GM12865 (cell line): ENCODE measurements around the gene SLC22A5.

Source experiments
- DNase-seq: peaks from one replicate; pipeline ENCODE4 v3.0.0; 2010; ENCODE audit warnings: low read depth
- H3K4me3 ChIP-seq: 2 replicates; pipeline ENCODE4 v1.5.1; 2011; ENCODE audit warnings: mild to moderate bottlenecking, low read depth, low read length, control low read depth
- TF ChIP-seq, protein P1 (sequence below): IDR thresholded peaks from 2 replicates; pipeline ENCODE4 v1.5.1; 2011; ENCODE audit warnings: low read length, control low read depth, low read depth, inconsistent platforms; ENCODE audit not compliant: insufficient read depth; ENCODE audit errors: missing control alignments

Gene SLC22A5

DNA sequence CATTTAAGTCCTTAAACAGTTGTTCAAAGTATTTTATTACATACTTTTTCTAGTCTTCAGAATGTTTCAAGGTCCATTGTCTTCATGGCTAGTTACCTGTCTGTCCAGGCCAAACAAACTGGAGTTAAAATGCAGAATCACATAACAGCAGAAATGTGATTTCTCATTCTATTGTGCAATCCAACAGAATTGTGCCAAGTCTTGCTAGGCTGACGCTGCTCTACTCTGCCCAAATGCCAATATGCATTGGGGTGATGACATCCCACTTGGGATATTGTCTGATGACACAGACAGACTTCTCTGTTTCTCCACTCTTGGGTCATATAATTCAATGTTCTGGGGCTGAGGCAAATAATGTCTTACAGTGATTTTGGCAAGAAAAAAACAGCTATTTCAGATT lies 5.2 kb upstream of the SLC22A5 start:
- TF ChIP-seq, protein P1, sequence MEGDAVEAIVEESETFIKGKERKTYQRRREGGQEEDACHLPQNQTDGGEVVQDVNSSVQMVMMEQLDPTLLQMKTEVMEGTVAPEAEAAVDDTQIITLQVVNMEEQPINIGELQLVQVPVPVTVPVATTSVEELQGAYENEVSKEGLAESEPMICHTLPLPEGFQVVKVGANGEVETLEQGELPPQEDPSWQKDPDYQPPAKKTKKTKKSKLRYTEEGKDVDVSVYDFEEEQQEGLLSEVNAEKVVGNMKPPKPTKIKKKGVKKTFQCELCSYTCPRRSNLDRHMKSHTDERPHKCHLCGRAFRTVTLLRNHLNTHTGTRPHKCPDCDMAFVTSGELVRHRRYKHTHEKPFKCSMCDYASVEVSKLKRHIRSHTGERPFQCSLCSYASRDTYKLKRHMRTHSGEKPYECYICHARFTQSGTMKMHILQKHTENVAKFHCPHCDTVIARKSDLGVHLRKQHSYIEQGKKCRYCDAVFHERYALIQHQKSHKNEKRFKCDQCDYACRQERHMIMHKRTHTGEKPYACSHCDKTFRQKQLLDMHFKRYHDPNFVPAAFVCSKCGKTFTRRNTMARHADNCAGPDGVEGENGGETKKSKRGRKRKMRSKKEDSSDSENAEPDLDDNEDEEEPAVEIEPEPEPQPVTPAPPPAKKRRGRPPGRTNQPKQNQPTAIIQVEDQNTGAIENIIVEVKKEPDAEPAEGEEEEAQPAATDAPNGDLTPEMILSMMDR: no peak
- no peak for DNase-seq
- no peak overlapping the region for H3K4me3 ChIP-seq

DNA sequence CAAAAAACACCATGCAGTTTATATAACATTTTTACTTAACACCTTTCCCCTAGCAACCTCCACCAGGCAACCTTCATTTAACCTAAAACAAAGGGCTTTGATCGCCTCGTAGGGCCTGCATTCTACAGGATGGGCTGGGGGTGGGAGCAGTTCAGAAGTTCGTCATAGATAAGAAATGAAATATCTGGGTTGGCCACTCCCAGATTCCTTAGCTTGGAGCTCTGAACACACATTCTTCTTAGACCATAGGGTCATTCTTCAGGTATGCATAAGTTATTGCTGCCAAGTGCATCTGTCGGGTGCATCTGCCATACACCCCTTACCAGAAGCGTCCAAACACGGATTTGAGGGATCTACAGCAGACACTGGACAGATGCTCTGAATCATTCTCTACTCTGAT lies 4.3 kb upstream of the SLC22A5 start:
- TF ChIP-seq, protein P1: no peak
- no peak for DNase-seq

DNA sequence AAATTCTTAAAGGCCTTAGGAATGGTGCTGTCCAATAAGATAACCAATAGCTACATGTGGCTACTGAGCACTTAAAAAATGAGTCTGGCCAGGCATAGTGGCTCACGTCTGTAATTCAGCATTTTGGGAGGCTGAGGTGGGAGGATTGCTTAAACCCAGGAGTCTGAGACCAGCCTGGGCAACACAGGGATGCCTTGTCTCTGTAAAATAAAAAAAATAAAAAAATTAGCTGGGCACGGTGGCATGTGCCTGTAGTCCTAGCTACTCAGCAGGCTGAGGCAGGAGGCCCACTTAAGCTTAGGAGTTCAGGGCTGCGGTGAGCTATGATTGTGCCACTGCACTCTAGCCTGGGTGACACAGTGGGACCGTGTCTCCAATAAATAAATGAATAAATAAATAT lies 1.3 kb upstream of the SLC22A5 start:
- TF ChIP-seq, protein P1: no peak
- H3K4me3 ChIP-seq: no peak overlapping the region
- no peak for DNase-seq

More for the DNA sequence above, 4.3 kb upstream of the SLC22A5 start:
- no peak overlapping the region for H3K4me3 ChIP-seq

GRCh38 chr5:132369007-132369473 lies 470 bp upstream of the SLC22A5 start:
- no peak for DNase-seq
- TF ChIP-seq, protein P1: no peak

GRCh38 chr5:132370181-132370970 lies 866 bp downstream of the SLC22A5 start:
- no peak for DNase-seq
- TF ChIP-seq, protein P1: no peak
- H3K4me3 ChIP-seq: peak overlapping the region; percentile 43

More at GRCh38 chr5:132369007-132369473, 470 bp upstream of the SLC22A5 start:
- H3K4me3 ChIP-seq: peak overlapping the region; percentile 43

DNA sequence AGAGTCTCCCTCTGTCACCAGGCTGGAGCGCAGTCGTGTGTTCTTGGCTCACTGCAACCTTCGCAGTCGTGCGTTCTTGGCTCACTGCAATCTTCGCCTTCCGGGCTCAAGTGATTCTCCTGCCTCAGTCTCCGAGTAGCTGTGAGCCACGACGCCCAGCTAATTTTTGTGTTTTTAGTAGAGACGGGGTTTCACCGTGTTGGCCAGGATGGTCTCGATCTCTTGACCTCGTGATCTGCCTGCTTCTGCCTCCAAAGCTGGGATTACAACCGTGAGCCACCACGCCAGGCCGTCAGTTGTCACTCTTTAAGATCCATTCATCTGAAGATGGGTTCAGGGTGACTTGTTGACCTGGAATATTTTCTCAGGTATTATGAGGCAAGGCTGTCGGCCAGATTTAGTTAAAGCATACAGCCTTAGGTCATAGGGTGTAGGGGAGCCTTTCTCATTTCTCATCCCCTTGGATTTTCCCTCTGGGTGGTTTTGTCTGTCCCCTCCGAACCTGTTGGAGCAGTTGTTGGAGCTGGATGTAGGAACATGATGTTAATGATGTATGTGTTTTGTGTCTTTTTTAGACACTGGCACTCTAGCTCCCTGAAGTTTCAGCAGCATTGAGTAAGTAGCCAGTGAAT lies 1.6 kb downstream of the SLC22A5 start:
- TF ChIP-seq, protein P1: no peak
- no peak overlapping the region for H3K4me3 ChIP-seq

More for the DNA sequence above, 1.6 kb downstream of the SLC22A5 start:
- no peak for DNase-seq
